GM19238 (cell line): ENCODE measurements around the gene ULBP1.
A peak's percentile ranks its signal among the peaks of the same experiment; 100 is the strongest.
"Not testable (repeated sequence)": the region's sequence is repeated elsewhere in the genome, so short reads cannot be mapped to it uniquely, and the experiment has no call there.

Source experiments
- DNase-seq: peaks from one replicate; pipeline ENCODE4 v3.0.0; 2011; ENCODE audit warnings: low spot score; ENCODE audit not compliant: insufficient read length

Gene ULBP1

GRCh38 chr6:150004783-150005717 lies 41.3 kb downstream of the ULBP1 start:
- peak; percentile 73 for DNase-seq

- no peak for DNase-seq
Measured at GRCh38 chr6:150005761-150006651, 42.3 kb downstream of the ULBP1 start.

- peak; percentile 39 for DNase-seq
Measured at GRCh38 chr6:150006961-150007464, 43.3 kb downstream of the ULBP1 start.

GRCh38 chr6:150008588-150008987 lies 44.8 kb downstream of the ULBP1 start:
- no peak for DNase-seq

- not testable (repeated sequence) for DNase-seq
Measured at GRCh38 chr6:150012846-150013784, 49.4 kb downstream of the ULBP1 start.

- not testable (repeated sequence) for DNase-seq
Measured at GRCh38 chr6:150013785-150014622, 50.3 kb downstream of the ULBP1 start.

GRCh38 chr6:150014623-150015280 lies 51.0 kb downstream of the ULBP1 start:
- DNase-seq = not testable (repeated sequence)

GRCh38 chr6:150015281-150016001 lies 51.7 kb downstream of the ULBP1 start:
- DNase-seq = not testable (repeated sequence)

GRCh38 chr6:150016324-150017185 lies 52.8 kb downstream of the ULBP1 start:
- DNase-seq = peak; percentile 40

- not testable (repeated sequence) for DNase-seq
Measured at GRCh38 chr6:150017186-150017521, 53.4 kb downstream of the ULBP1 start.

GRCh38 chr6:150018846-150019580 lies 55.3 kb downstream of the ULBP1 start:
- DNase-seq = no peak

- DNase-seq = not testable (repeated sequence)
Measured at GRCh38 chr6:150021870-150022269, 58.1 kb downstream of the ULBP1 start.
